Measurements from ENCODE around the gene ACTMAP. TPM values are rescaled to one million over a fixed set of nuclear protein-coding genes. Genes with fewer than 3 reads are reported as not detected.

Gene ACTMAP
- total and polyA plus RNA-seq, 2 of the 13 experiments (the other 11 are each of a cell fraction or from before 2014, with no cell fraction given): 2.2 to 7.9 TPM

- TF ChIP-seq AHDC1 (CRISPR knock-in tag; IDR thresholded peaks at IDR 0.05; ENCODE audit: borderline replicate concordance) (no peak), NFYB (CRISPR knock-in tag; IDR thresholded peaks at IDR 0.05) (no peak), KDM4B (CRISPR knock-in tag; IDR thresholded peaks at IDR 0.05) (no peak), MAX (IDR thresholded peaks at IDR 0.05) (no peak), MAFF (IDR thresholded peaks at IDR 0.05; ENCODE audit: low read depth, low read length) (no peak), ATF3 (CRISPR knock-in tag; IDR thresholded peaks at IDR 0.05) (peak; percentile 67), SUZ12 (IDR thresholded peaks at IDR 0.05; ENCODE audit: low read depth, low read length) (no peak), STAT6 (CRISPR knock-in tag; IDR thresholded peaks at IDR 0.05; ENCODE audit: borderline replicate concordance) (no peak), CBX2 (IDR thresholded peaks at IDR 0.05; ENCODE audit: low read depth, low read length) (no peak), CBX2 (CRISPR knock-in tag; IDR thresholded peaks at IDR 0.05; ENCODE audit: low read depth) (no peak), CEBPB (IDR thresholded peaks at IDR 0.05; ENCODE audit: borderline replicate concordance, low read depth, low read length) (peak; percentile 87), ETS1 (CRISPR knock-in tag; IDR thresholded peaks at IDR 0.05) (no peak), GZF1 (CRISPR knock-in tag; IDR thresholded peaks at IDR 0.05) (no peak), CREB3 (CRISPR knock-in tag; IDR thresholded peaks at IDR 0.05) (no peak), TGIF2 (CRISPR knock-in tag; IDR thresholded peaks at IDR 0.05) (0 out of 2 replicates have a peak, but pooled peaks have one; percentile 21), GLI4 (CRISPR knock-in tag; IDR thresholded peaks at IDR 0.05; ENCODE audit: borderline replicate concordance) (no peak), ZNF878 (CRISPR knock-in tag; IDR thresholded peaks at IDR 0.05) (peak; percentile 78; the same call in 1 of the 2 replicates), TCF7 (IDR thresholded peaks at IDR 0.05; ENCODE audit: low read depth) (no peak), ATRX (CRISPR knock-in tag; IDR thresholded peaks at IDR 0.05; ENCODE audit: borderline replicate concordance) (no peak)
Measured at GRCh38 chr19:40745402-40745780, 4.9 kb downstream of the ACTMAP start (continued).
